ENCODE results near the gene AKR1B15.

DNA sequence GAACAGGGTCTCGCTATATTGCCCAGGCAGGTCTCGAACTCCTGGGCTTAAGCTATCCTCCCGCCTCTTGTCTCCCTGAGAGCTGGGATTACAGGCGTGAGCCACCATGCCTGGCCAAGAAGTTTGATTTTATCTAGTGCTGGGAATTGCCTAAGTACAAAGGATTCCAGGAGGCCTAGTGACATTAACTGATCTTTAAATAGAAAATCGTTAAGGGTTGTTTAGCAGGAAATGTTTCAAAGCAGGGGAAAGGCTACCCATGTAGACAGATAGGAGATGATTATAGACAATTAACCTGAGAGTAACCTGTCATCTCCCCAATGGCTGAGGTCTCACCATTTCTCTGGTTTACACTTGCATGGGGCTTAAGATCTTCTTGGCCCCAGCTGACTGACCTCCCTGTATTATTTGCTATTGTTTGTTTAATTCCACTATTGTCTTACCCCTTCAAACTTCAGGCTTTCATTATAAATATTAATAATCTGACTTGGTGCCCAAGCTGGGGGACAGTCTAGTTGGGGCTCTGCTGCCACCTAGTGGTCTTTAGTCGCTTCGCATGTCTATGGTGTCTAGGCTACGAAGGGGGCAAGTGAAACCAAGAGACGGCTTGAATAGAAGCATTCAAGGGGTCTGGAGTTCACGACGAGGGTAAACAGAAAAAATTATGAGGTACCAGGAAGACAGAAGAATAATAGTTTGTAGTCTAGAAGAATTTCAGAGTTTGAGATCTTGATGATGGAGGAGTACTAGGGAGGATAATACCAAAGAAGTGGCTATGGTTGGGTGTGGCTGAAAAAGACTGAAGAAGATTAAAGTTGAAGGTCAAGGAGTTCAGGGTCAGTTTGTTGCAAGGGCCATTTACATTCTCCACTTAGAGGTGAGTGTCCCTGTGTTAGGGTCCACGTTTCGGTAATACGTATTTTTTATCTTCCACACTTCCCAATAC is 57.3 kb downstream of the AKR1B15 start:
- no peak for TF ChIP-seq TAF1 (IDR thresholded peaks at IDR 0.05; ENCODE audit: borderline replicate concordance, low read depth, low read length)
- TF ChIP-seq POLR2A (IDR thresholded peaks at IDR 0.05; ENCODE audit: low read depth, low read length) = no peak
- no peak for TF ChIP-seq POLR2AphosphoS5 (IDR thresholded peaks at IDR 0.05; ENCODE audit: low read depth, low read length)

Measured in GM12892 (cell line).